Nucleus accumbens (tissue), 56 donors: ENCODE data around the gene GJA10.
A peak's percentile ranks its signal among the peaks of the same experiment; 100 is the strongest.
"Not testable (repeated sequence)": the region's sequence is repeated elsewhere in the genome, so short reads cannot be mapped to it uniquely, and the experiment has no call there.

Source experiments
- DNase-seq, 56 donors: peaks; one replicate each; lab custom pipeline; 2025; lab: John Stamatoyannopoulos, UW

GJA10 gene

GRCh38 chr6:89894169-89894568, at the start of gene GJA10:
TSS of gene GJA10 (plus strand) at chr6:89894469. CDS start at chr6:89894469, 0 bp downstream.
- no peak for DNase-seq

- not testable (repeated sequence) for DNase-seq
Observed at GRCh38 chr6:89847513-89847912, 46.8 kb upstream of the GJA10 start.

- no peak for DNase-seq
Observed at GRCh38 chr6:89853068-89853467, 41.2 kb upstream of the GJA10 start.

GRCh38 chr6:89858041-89858440, 36.2 kb upstream of the GJA10 start:
- DNase-seq = no peak

GRCh38 chr6:89859744-89860143, 34.5 kb upstream of the GJA10 start:
- DNase-seq = no peak

- DNase-seq = no peak
Observed at GRCh38 chr6:89862273-89862672, 32.0 kb upstream of the GJA10 start.

GRCh38 chr6:89862698-89863097, 31.6 kb upstream of the GJA10 start:
- DNase-seq = no peak

- DNase-seq = no peak
Observed at GRCh38 chr6:89866024-89866678, 28.1 kb upstream of the GJA10 start.

GRCh38 chr6:89873721-89874120, 20.5 kb upstream of the GJA10 start:
- no peak for DNase-seq

- DNase-seq = no peak
Observed at GRCh38 chr6:89874438-89874837, 19.8 kb upstream of the GJA10 start.

- no peak for DNase-seq
Observed at GRCh38 chr6:89886378-89887120, 7.7 kb upstream of the GJA10 start.

GRCh38 chr6:89887452-89888137, 6.7 kb upstream of the GJA10 start:
- DNase-seq = peak in 1 of 56 donors; percentile 0

GRCh38 chr6:89888138-89888514, 6.1 kb upstream of the GJA10 start:
- no peak for DNase-seq

- DNase-seq = no peak
Observed at GRCh38 chr6:89888871-89889270, 5.4 kb upstream of the GJA10 start.

- DNase-seq = not testable (repeated sequence)
Observed at GRCh38 chr6:89890845-89891528, 3.3 kb upstream of the GJA10 start.

GRCh38 chr6:89892577-89892976, 1.7 kb upstream of the GJA10 start:
- not testable (repeated sequence) for DNase-seq

GRCh38 chr6:89895276-89895874, 1.1 kb downstream of the GJA10 start:
- no peak for DNase-seq

GRCh38 chr6:89910001-89910901, 16.0 kb downstream of the GJA10 start:
- DNase-seq = not testable (repeated sequence)

- no peak for DNase-seq
Observed at GRCh38 chr6:89910902-89911240, 16.6 kb downstream of the GJA10 start.
